HG03135 (cell line): Measurements from ENCODE around the gene PBX3.

ENCODE experiments used
- ATAC-seq: cut with Tn5 transposase; IDR thresholded peaks from one replicate; pipeline ENCODE4 v1.9.1; 2021; ENCODE audit warnings: mild to moderate bottlenecking, moderate library complexity; ENCODE audit not compliant: unreplicated experiment

Gene PBX3

DNA sequence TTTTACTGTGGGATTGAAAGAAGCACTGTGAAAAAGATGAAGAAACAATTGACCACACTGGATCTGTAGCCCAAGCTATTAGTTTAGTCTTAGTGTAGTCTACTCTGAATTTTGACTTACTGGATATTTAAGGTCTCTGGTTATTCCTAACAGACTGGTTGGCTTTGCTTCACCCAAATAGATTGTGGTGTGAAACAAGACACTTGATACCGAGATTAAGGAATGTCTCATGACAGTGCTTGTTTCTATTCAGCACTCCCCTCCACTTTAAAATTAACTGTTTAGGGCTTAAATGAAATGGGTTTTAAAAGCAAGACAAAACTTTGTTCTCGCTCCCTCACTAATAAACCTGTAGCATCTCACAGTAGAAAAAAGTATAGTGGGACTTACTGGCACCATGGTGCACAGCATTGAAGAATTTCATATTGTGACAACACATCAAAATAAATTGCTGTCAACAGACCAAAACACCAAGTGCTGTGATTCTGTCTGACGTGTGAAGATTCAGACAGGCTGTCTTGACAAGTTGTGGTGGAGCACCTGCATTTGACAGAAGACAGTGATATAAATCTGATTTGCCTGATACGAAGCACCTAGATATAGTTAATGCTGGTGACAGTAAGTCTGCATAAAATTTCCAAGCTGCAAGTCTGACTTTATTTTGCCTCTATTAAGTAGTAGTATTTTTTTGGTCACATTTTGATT lies 73.1 kb downstream of the PBX3 start:
- ATAC-seq = no peak

DNA sequence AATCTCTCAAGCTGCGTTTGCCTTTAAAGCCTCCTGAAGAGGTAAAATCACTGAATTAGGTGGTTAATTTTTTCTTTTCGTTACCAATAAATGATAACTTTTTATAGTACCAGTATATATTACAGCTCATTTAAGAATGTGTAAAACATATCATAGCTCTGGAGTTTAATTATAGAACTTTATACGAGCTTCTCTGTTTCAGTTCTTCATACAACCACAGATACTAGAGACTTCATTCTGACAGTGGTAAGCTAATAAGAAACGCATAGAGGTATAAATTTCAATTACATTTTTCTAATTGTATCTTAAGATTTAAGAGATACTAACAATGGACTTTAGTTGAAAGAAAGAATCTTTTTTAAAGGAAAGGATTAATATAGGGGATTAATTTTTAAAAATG lies 73.9 kb downstream of the PBX3 start:
- peak; percentile 49 for ATAC-seq

DNA sequence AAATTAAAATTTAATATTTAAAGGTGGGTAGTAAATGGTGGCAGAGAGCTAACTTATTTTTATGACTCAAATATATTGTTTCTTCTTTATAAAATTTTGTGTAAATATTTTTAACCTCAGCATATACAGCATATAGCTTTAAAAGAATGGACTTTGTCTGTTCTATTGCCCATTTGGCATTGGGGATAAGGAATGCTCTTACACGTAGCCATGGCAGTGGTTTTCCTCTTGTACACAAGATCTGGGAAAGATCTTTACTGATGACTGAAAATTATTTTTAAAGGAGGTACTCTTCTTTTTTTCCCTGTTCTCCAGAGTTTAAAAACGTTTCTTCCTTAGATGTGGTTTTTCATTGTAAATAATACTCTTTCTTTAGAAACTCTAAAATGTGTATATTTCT lies 75.0 kb downstream of the PBX3 start:
- ATAC-seq = no peak

DNA sequence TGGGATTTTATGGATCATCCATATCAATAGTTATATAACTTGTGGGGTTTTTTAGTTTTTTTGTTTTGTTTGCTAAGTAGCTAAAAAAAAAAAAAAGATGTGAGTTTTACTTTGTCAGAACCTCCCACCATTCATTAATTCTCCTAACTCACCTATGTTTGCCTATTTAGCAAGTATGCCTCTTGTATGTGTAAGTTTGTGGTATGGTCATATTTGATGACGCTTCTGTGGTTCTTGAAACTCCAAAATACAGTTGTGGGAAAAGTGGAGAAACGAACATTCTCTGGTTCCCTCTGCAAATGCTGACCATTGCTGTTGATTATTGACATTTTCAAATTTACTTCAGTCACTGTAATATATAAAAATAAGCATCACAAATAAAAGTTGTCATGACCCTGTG lies 75.7 kb downstream of the PBX3 start:
- no peak for ATAC-seq

DNA sequence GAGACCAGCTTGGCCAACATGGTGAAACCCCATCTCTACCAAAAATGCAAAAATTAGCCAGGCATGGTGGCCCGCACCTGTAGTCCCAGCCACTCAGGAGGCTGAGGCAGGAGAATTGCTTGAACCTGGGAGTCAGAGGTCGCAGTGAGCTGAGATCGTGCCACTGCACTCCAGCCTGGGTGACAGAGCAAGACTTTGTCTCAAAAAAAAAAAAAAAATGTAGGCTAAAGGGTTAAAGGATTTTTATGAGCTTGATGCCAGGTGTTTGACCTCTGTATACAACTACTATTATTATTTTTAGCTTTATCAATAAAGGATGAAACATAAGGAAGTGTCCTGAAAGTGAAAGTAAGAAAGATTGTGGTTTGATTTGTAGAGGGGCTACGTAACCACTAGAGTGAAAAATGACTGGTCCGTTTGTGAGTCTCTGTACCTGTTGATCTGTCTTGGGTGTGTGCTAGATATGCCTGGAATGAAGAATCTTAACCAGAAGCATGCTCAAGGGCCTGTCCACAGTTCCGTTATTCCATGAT lies 76.8 kb downstream of the PBX3 start:
- ATAC-seq = peak; percentile 56

DNA sequence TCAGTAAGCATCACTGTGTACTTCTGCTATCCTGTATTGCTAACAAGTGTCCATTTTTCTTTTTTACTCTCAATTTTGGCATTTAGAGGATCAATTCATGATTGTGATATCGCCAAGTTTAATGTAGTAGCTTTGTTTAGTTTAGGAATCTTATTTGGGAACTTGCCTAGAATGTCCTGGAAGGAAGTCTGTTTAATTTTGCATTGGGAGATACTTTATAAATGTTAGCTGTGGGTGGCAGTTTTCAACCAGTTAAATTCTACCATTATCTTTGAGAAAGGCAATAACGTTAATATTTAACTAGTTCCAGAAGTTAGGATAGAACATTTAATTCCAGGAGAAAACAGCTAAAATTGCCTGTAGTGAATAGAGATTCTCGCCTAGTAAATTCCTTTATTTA lies 78.6 kb downstream of the PBX3 start:
- ATAC-seq = no peak

DNA sequence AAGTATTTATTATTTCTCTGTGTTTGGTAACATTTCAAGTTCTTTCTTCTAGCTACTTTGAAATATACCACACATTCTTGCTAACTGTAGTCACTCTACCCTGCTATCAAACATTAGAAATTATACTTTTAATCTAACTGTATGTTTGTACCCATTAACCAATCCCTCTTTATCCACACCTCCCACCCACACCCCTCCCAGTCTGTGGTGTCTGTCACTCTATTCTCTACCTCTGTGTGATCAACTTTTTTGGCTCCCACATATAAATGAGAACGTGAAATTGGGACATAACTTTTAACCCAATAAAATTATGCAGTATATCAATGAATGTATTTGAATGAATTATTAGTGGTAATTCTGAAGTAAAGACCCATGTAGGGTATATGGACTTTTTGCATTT lies 79.7 kb downstream of the PBX3 start:
- ATAC-seq = no peak

DNA sequence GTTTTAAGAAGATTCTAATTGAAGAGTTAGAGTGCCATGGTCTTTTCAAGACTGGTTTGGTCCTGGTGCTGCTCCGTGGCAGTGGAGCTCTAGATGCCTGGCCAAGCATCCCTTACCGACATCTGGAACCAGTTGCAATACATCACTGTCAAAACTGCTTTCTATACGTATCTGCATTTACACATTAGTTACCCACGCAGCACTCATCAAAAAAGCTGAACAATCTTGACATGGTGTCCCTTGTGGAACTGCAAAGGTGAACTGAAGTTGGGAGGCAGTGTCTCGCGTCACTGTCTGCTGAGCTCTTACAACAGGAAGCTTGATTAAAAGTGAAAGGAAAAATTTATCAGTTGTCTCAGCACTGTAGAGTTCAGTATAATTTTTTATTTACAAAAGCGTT lies 82.6 kb downstream of the PBX3 start:
- peak; percentile 63 for ATAC-seq

DNA sequence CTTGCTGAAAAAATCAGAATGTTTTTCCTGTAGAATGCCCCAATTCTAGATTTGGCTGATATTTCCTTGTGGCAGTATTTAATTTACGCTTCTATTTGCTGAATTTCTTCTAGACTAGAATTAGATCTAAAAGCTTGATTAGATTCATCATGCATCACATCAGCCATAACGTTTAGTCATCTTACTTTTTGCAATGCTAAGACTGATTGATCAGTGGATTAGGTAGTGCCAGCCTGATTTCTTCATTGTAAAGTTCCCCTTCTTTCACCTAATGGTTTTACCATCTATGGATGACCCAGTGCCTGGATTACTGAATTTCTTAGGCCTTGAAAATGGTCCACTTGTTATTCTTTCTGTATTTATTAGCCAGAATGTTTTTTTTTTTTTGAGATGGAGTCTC lies 83.9 kb downstream of the PBX3 start:
- no peak for ATAC-seq

DNA sequence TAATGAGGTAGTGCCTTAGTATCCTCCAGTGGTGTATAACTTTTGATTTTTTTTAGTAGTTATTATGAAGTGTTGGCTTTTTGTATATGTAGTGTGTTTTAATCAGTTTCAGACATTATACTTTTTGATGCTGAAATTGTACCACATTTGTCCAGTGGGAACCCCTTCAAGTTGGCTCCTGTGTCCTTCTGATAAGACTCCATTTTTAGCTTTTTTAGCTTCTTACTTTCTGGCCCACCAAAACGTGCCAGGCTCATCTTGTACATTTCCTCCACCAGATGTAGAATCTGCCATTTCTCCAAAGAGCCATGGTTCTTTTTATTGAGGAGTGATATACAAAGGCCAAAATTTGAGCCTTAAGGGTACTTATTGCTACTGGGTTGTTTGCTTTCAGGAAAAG lies 84.4 kb downstream of the PBX3 start:
- ATAC-seq = no peak

DNA sequence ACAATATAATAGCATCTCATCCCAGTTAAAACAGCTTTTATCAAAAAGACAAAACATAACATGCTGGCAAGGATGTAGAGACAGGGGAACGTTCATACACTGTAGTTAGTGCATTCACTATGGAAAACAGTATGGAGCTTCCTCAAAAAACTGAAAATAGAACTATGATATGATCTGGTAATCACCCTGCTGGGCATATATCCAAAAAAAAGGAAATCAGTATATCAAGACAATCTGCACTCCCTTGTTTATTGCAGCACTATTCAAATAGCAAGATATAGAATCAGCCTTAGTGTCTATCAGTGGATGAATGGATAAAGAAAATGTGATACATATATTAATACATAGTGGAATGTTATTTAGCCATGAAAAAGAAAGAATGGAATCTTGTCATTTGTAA lies 88.5 kb downstream of the PBX3 start:
- no peak for ATAC-seq

DNA sequence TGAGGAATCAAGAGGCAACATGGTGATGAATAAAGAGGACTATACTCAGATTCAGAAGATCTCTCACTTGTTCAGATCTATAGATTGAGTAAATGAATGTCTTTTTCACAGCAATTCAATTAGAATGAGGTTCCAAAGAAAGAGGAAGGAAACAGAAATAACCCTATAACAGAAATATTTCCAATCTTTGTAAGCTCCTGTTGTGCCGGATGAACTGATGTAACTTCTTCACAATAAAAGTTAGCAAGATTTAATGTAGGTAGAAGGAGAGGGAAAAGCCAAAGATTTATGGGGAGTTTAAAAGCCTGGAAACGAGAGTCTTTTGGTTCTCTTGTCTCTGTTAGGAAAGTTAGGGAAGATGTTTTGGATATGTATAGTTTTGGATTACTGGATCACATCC lies 92.1 kb downstream of the PBX3 start:
- ATAC-seq = no peak

DNA sequence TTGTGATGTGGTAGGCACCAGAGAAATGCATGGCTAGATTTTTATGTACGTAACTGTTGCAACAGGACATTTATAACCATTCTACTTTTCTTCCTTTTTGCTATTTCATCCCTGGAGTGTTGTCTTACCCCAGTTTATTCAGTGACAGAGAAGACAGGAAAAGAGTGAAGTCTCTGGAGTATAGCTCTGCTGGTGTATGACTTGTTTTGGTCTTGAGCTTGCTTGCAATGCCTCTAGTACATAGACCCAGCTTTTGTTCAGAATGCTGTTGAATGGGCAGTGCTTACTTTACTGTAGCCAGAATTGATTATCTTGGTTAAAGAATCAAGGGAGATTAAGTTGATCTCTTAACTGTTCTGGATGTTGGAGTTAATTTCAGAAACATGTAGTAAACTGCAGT lies 94.3 kb downstream of the PBX3 start:
- ATAC-seq = no peak

DNA sequence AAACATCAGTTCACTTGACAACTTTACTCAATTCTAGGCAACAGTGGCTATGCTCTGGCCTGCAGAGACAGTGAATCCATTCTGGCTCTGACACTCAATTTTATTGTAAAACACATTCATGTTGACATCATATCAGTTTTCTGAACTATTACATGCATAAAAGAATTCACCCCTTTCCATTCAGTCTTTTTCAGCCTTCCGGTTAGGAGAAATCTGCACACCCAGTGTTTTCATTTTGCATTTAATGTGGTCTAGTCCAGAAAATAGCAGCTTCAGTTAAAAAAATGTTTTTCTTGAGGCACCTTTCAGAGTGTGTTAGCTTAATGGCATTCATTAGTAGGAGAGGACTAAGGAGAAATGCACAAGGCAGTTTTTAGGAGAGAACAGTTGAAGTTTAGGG lies 95.1 kb downstream of the PBX3 start:
- ATAC-seq = no peak

DNA sequence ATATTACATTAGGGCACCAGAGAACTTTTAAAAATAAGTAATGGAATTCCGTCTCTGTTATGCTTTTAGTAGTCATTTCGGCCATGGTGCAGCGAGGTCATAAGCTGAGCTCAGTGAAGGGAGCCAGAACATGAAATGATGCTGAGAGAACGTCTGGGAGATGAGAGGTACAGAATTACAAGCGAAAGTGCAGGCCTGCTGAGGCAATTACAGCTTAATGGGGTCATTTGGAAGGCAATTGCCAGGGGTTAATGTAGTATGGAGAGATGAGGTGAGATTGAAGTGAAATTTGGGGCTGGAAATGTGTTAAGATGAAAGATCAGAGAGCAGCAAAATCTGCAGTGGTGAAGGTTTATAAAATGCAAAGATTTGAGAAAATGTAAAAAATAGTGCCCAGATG lies 96.5 kb downstream of the PBX3 start:
- ATAC-seq = no peak

DNA sequence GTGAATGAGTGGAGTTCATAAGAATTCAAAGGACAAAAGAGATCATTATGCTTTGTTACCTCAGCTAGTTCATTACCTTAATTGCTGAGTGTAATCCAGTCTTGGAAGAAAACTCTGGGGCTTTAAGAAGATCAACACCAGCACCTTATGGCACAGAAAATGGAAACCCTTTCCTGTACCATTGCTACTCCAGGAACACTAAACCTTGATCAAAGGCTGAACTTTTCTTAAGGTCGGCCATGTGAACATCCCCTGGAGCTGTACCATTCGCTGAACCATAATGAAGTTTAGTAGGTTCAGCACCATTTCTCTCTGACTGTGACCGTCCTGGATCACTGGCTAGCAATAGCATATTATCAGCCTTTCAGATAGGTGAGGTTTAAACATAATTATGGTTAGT lies 97.4 kb downstream of the PBX3 start:
- no peak for ATAC-seq

DNA sequence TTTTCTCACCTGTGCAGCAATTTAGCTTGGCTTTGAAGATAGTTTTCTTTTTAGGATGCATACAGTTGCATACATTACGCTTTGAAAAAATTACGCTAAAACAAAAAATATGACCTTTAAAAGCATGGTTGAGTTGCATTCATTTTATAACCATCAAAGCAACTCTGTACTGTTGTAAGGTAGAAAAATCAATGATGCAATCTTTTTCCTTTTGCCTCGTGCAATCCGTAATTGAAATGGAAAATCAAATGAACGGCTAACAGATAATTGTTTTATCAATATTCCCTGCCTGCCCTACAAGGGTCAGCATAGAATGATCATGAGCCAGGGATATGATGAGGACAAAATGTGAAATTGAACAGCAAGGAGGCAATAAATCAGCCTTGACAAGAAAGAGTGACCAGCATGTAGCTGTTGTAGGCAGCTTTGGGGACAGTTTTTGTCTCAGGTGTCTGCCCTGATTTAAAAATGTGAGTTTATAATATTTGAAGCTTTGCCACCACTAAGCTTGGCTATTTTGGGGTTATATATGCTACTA lies 98.2 kb downstream of the PBX3 start:
- ATAC-seq = no peak

DNA sequence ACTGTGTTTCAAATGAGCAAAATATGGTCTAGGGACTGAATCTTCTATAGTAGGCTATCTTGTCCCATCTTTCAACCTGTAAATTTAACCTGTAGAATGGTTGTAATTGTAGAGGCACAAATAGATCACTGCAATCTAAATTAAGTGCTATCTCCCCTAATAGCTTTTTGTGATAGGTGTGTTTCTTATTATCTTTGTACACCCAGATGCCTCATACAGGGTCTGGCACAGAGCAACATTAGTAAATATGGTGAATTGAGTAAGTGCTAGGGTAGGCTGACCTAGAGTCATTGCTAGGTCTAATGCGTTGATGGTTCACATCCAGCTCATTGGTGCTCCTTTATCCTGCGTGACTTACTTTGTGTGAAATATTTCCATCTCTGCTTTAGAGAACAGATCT lies 100.6 kb downstream of the PBX3 start:
- ATAC-seq = no peak

DNA sequence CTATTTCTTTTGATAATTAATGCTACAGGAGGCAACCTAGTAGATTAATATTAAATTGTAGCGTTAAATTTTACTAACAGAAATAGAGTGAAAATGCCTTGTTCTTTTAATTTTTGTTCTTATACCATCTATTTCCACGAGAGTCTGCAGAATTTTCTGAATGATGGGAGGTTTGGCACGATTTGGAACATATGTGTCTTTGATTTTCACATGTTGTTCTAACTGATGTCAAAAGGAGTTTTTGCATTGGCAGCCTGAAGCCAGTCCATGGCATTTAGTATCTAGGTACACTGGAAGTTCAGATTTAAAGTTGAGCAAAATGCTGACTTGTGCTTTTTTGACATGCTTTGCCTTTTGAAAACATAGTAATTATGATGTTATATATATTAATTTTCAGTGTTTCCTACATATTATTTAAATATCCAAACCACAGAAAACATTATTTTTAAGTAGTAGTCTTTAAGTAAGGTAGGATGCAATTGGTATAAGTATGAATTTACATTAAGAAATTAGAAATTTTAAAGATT lies 103.0 kb downstream of the PBX3 start:
- ATAC-seq = no peak

DNA sequence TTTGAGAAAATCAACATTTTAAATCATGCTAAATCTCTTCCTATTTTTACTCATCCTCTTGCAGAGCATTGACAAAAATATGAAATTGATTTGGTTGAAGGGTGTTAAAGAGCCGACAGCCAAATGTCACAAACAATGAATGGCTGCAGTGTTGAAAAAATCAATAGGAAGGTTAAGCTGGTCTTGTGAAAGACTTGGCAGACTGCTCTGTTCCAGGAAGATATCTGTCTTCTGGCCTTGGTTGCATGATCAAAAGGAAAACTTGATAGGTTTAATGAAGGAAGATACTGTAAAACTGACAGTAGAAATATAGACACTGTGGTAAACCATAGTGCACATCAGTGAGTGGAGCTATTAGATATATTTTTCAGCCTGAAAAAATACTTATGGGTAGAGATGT lies 103.6 kb downstream of the PBX3 start:
- no peak for ATAC-seq

DNA sequence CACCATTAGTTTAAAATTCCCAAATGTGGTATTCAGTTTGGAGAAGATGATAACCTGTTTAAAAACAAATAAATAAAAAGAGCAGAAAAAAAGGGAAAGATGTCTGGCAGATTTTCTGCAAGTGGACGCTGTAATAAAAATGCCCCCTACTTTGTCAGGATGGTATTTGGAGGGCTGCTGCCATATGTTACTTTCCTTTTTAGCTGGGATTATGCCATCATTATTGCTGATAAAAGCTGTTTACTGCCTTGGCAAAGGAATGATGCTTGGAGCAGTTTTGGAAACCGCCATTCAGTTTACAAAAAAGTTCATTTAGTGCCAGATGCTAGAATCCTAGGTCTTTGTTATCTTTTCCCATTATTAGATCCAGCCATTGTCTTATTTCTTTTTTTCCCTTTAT lies 104.8 kb downstream of the PBX3 start:
- ATAC-seq = no peak

DNA sequence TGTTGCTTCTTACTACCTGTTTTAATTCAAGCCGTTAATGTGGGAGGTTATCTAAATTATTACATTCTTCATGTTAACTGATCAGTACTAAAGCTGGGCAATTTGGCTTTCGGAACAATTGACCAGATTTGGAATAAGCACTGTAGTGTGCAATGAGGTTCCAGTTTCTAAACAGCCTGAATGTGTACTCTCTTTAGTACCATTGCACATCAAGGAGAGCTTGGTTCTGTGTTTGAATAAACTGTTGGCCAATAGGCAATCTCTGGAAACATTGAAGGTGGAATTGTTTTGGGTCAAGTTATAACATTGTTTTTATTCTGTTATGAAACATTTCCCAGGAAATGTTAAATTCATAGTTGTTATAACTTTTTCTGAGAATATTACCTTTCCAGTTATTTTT lies 105.2 kb downstream of the PBX3 start:
- no peak for ATAC-seq
